ENCODE results near the gene PCTP.

PCTP gene

GRCh38 chr17:55773671-55774070, 22.8 kb downstream of the PCTP start:
- 0 out of 2 replicates have a peak, but pooled peaks cover 8% of the 10 kb centered on the region for H3K36me3 ChIP-seq (ENCODE audit: low read depth)
- H3K4me1 ChIP-seq (ENCODE audit: insufficient read depth, poor library complexity, severe bottlenecking), result peaks cover 7% of the 10 kb centered on the region
- no peak overlapping the region for H3K27ac ChIP-seq (ENCODE audit: poor library complexity, severe bottlenecking)
- TF ChIP-seq CTCF (IDR thresholded peaks at IDR 0.05; ENCODE audit: poor library complexity, severe bottlenecking), result no peak
- no peaks in the 10 kb centered on the region for H3K9me3 ChIP-seq (ENCODE audit: severe bottlenecking)
- no peak for DNase-seq (ENCODE audit: low spot score)
- ATAC-seq (ENCODE audit: low read depth), result no peak
- H3K27me3 ChIP-seq (ENCODE audit: insufficient read depth, poor library complexity, severe bottlenecking), result no peaks in the 10 kb centered on the region
- no peak overlapping the region for H3K4me3 ChIP-seq (ENCODE audit: severe bottlenecking)

GRCh38 chr17:55774846-55775271, 24.0 kb downstream of the PCTP start:
- Histone ChIP-seq H3K9me3 (ENCODE audit: severe bottlenecking) (no peaks in the 10 kb centered on the region), H3K36me3 (ENCODE audit: low read depth) (0 out of 2 replicates have a peak, but pooled peaks cover 8% of the 10 kb centered on the region), H3K27me3 (ENCODE audit: insufficient read depth, poor library complexity, severe bottlenecking) (no peaks in the 10 kb centered on the region), H3K27ac (ENCODE audit: poor library complexity, severe bottlenecking) (no peak overlapping the region), H3K4me3 (ENCODE audit: severe bottlenecking) (no peak overlapping the region), H3K4me1 (ENCODE audit: insufficient read depth, poor library complexity, severe bottlenecking) (peaks cover 1% of the 10 kb centered on the region)
- no peak for DNase-seq (ENCODE audit: low spot score)
- no peak for TF ChIP-seq CTCF (IDR thresholded peaks at IDR 0.05; ENCODE audit: poor library complexity, severe bottlenecking)
- ATAC-seq (ENCODE audit: low read depth), result no peak

GRCh38 chr17:55776271-55776670, 25.4 kb downstream of the PCTP start:
- Histone ChIP-seq H3K4me1 (ENCODE audit: insufficient read depth, poor library complexity, severe bottlenecking) (no peaks in the 10 kb centered on the region), H3K4me3 (ENCODE audit: severe bottlenecking) (no peak overlapping the region), H3K9me3 (ENCODE audit: severe bottlenecking) (no peaks in the 10 kb centered on the region), H3K27ac (ENCODE audit: poor library complexity, severe bottlenecking) (no peak overlapping the region), H3K36me3 (ENCODE audit: low read depth) (0 out of 2 replicates have a peak, but pooled peaks cover 4% of the 10 kb centered on the region), H3K27me3 (ENCODE audit: insufficient read depth, poor library complexity, severe bottlenecking) (no peaks in the 10 kb centered on the region)
- DNase-seq (ENCODE audit: low spot score), result no peak
- TF ChIP-seq CTCF (IDR thresholded peaks at IDR 0.05; ENCODE audit: poor library complexity, severe bottlenecking), result no peak
- ATAC-seq (ENCODE audit: low read depth), result no peak

- ATAC-seq (ENCODE audit: low read depth), result no peak
- H3K4me1 ChIP-seq (ENCODE audit: insufficient read depth, poor library complexity, severe bottlenecking), result no peaks in the 10 kb centered on the region
Measured at GRCh38 chr17:55777471-55777971, 26.7 kb downstream of the PCTP start.

More at GRCh38 chr17:55777471-55777971, 26.7 kb downstream of the PCTP start:
- no peak for DNase-seq (ENCODE audit: low spot score)
- no peak for TF ChIP-seq CTCF (IDR thresholded peaks at IDR 0.05; ENCODE audit: poor library complexity, severe bottlenecking)
- no peak overlapping the region for H3K4me3 ChIP-seq (ENCODE audit: severe bottlenecking)
- H3K27me3 ChIP-seq (ENCODE audit: insufficient read depth, poor library complexity, severe bottlenecking), result no peaks in the 10 kb centered on the region
- H3K27ac ChIP-seq (ENCODE audit: poor library complexity, severe bottlenecking), result no peak overlapping the region
- no peaks in the 10 kb centered on the region for H3K36me3 ChIP-seq (ENCODE audit: low read depth)
- no peaks in the 10 kb centered on the region for H3K9me3 ChIP-seq (ENCODE audit: severe bottlenecking)

All from RWPE2 (cell line).